SK-N-MC (cell line): Measurements from ENCODE around the gene WDR20.

ENCODE experiments used
- DNase-seq: peaks from one replicate; pipeline ENCODE4 v3.0.0-alpha.2; 2011; ENCODE audit warnings: low read depth, low spot score
- H3K27ac ChIP-seq: fragments of 200-600 bp; sonication (generic); 2 replicates; pipeline ENCODE4 v1.5.1; 2016; ENCODE audit warnings: mixed run types
- H3K36me3 ChIP-seq: fragments of 200-600 bp; sonication (generic); 2 replicates; pipeline ENCODE4 v1.6.1; 2017; ENCODE audit warnings: antibody characterized with exemption, low read length, mixed read lengths; ENCODE audit not compliant: insufficient read depth
- H3K4me3 ChIP-seq: fragments of 200-600 bp; sonication (generic); 2 replicates; pipeline ENCODE4 v1.5.1; 2016
- H3K9ac ChIP-seq: fragments of 200-600 bp; sonication (generic); 2 replicates; pipeline ENCODE4 v1.8.0; 2017; ENCODE audit warnings: mixed run types, mixed read lengths; ENCODE audit not compliant: insufficient read length
- H3K9me3 ChIP-seq: fragments of 200-600 bp; sonication (generic); 2 replicates; pipeline ENCODE4 v1.6.1; 2017; ENCODE audit warnings: low read depth, mild to moderate bottlenecking, antibody characterized with exemption, low read length, moderate library complexity, mixed read lengths
- EZH2 ChIP-seq: fragments of 200-600 bp; sonication (generic); IDR thresholded peaks from one replicate; pipeline ENCODE4 v1.6.1; 2017; ENCODE audit warnings: antibody characterized with exemption
- FOXP2 ChIP-seq: optimal IDR thresholded peaks from 2 replicates; pipeline ENCODE3; 2011; ENCODE audit warnings: mild to moderate bottlenecking, moderate library complexity; ENCODE audit not compliant: insufficient read depth; ENCODE audit errors: extremely low read length, control extremely low read depth
- POLR2AphosphoS5 ChIP-seq: IDR thresholded peaks from 2 replicates; pipeline ENCODE4 v1.6.1; 2012; ENCODE audit warnings: mild to moderate bottlenecking, low read depth, low read length, borderline replicate concordance

The WDR20 gene

GRCh38 chr14:102212356-102212755 is 72.7 kb downstream of the WDR20 start:
- no peak overlapping the region for H3K27ac ChIP-seq
- TF ChIP-seq FOXP2 (no peak), EZH2 (no peak), POLR2AphosphoS5 (no peak)

GRCh38 chr14:102212845-102213244 is 73.1 kb downstream of the WDR20 start:
- H3K9ac ChIP-seq = no peak overlapping the region
- no peaks in the 10 kb centered on the region for H3K9me3 ChIP-seq
- peak overlapping the region; percentile 85 for H3K27ac ChIP-seq
- H3K36me3 ChIP-seq = peaks cover 13% of the 10 kb centered on the region
- no peak for TF ChIP-seq EZH2
- no peak overlapping the region for H3K4me3 ChIP-seq
- no peak for DNase-seq

More at GRCh38 chr14:102212356-102212755, 72.7 kb downstream of the WDR20 start:
- no peak for DNase-seq
- Histone ChIP-seq H3K9ac (no peak overlapping the region), H3K36me3 (peaks cover 13% of the 10 kb centered on the region), H3K4me3 (no peak overlapping the region), H3K9me3 (no peaks in the 10 kb centered on the region)

GRCh38 chr14:102213470-102213869 is 73.8 kb downstream of the WDR20 start:
- peaks cover 13% of the 10 kb centered on the region for H3K36me3 ChIP-seq
- peak overlapping the region; percentile 85 for H3K27ac ChIP-seq
- no peak for DNase-seq
- no peak overlapping the region for H3K9ac ChIP-seq
- no peaks in the 10 kb centered on the region for H3K9me3 ChIP-seq
- no peak overlapping the region for H3K4me3 ChIP-seq
- TF ChIP-seq FOXP2 = no peak
- no peak for TF ChIP-seq POLR2AphosphoS5
- TF ChIP-seq EZH2 = no peak

- H3K27ac ChIP-seq = peak overlapping the region; percentile 29; the same call in 1 of the 2 replicates
- TF ChIP-seq FOXP2 (no peak), EZH2 (no peak), POLR2AphosphoS5 (no peak)
- no peaks in the 10 kb centered on the region for H3K9me3 ChIP-seq
- peaks cover 9% of the 10 kb centered on the region for H3K36me3 ChIP-seq
- H3K4me3 ChIP-seq = no peak overlapping the region
- DNase-seq = no peak
- H3K9ac ChIP-seq = no peak overlapping the region
Measured at GRCh38 chr14:102213984-102214658, 74.4 kb downstream of the WDR20 start.

- TF ChIP-seq POLR2AphosphoS5 (no peak), EZH2 (no peak), FOXP2 (no peak)
- no peaks in the 10 kb centered on the region; the same call in none of the 2 replicates for H3K36me3 ChIP-seq
- H3K27ac ChIP-seq = no peak overlapping the region
- no peak overlapping the region for H3K9ac ChIP-seq
- H3K4me3 ChIP-seq = no peak overlapping the region
- no peaks in the 10 kb centered on the region for H3K9me3 ChIP-seq
- DNase-seq = no peak
Measured at GRCh38 chr14:102215071-102215470, 75.4 kb downstream of the WDR20 start.

GRCh38 chr14:102215576-102216250 is 76.0 kb downstream of the WDR20 start:
- DNase-seq = no peak
- H3K27ac ChIP-seq = no peak overlapping the region

GRCh38 chr14:102217399-102217798 is 77.7 kb downstream of the WDR20 start:
- no peak overlapping the region for H3K27ac ChIP-seq
- H3K9me3 ChIP-seq = no peaks in the 10 kb centered on the region
- DNase-seq = no peak
- no peaks in the 10 kb centered on the region for H3K36me3 ChIP-seq
- H3K9ac ChIP-seq = no peak overlapping the region
- H3K4me3 ChIP-seq = no peak overlapping the region
- TF ChIP-seq FOXP2 = no peak
- no peak for TF ChIP-seq EZH2
- TF ChIP-seq POLR2AphosphoS5 = no peak

More at GRCh38 chr14:102215576-102216250, 76.0 kb downstream of the WDR20 start:
- Histone ChIP-seq H3K36me3 (no peaks in the 10 kb centered on the region; the same call in 1 of the 2 replicates), H3K9ac (no peak overlapping the region), H3K9me3 (no peaks in the 10 kb centered on the region), H3K4me3 (no peak overlapping the region)
- TF ChIP-seq EZH2 = no peak
- no peak for TF ChIP-seq POLR2AphosphoS5
- no peak for TF ChIP-seq FOXP2

GRCh38 chr14:102217987-102218421 is 78.3 kb downstream of the WDR20 start:
- TF ChIP-seq POLR2AphosphoS5 (no peak), EZH2 (no peak), FOXP2 (no peak)
- H3K9me3 ChIP-seq = no peaks in the 10 kb centered on the region
- no peak overlapping the region for H3K4me3 ChIP-seq
- H3K27ac ChIP-seq = no peak overlapping the region
- no peaks in the 10 kb centered on the region for H3K36me3 ChIP-seq
- H3K9ac ChIP-seq = peak overlapping the region; percentile 9
- no peak for DNase-seq
